ENCODE data around the gene FEN1. TPM values are rescaled to one million over a fixed set of nuclear protein-coding genes. Genes with fewer than 3 reads are reported as not detected.
A peak's percentile ranks its signal among the peaks of the same experiment; 100 is the strongest.

Gene FEN1
- total RNA-seq, 1 donor from 2014 or later: 31.3 TPM

DNA sequence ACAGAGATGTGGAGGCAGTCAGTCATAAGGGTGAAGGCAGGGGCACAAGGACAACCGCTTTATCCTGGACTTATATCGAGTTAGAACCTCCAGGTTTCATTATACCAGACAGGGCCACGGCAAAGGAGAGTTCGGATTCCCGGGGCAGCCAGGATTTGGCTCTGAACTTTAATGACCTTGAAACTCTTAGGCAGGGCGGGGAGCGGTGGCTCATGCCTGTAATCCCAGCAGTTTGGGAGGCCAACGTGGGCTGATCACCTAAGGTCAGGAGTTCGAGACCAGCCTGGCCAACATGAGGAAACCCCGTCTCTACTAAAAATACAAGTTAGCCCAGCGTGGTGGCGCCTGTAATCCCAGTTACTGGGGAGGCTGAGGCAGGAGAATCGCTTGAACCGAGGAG lies 41.3 kb upstream of the FEN1 start:
- H3K4me3 ChIP-seq (ENCODE audit: low read depth, low read length): no peak overlapping the region
- H3K36me3 ChIP-seq (ENCODE audit: control insufficient read depth, insufficient read depth, low read length): no peaks in the 10 kb centered on the region
- DNase-seq (ENCODE audit: low read depth): no peak
- H3K27me3 ChIP-seq (ENCODE audit: control insufficient read depth, insufficient read depth, low read length): no peaks in the 10 kb centered on the region
- TF ChIP-seq, protein P1, sequence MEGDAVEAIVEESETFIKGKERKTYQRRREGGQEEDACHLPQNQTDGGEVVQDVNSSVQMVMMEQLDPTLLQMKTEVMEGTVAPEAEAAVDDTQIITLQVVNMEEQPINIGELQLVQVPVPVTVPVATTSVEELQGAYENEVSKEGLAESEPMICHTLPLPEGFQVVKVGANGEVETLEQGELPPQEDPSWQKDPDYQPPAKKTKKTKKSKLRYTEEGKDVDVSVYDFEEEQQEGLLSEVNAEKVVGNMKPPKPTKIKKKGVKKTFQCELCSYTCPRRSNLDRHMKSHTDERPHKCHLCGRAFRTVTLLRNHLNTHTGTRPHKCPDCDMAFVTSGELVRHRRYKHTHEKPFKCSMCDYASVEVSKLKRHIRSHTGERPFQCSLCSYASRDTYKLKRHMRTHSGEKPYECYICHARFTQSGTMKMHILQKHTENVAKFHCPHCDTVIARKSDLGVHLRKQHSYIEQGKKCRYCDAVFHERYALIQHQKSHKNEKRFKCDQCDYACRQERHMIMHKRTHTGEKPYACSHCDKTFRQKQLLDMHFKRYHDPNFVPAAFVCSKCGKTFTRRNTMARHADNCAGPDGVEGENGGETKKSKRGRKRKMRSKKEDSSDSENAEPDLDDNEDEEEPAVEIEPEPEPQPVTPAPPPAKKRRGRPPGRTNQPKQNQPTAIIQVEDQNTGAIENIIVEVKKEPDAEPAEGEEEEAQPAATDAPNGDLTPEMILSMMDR (IDR thresholded peaks at IDR 0.05; ENCODE audit: insufficient read depth, low read length, poor library complexity, severe bottlenecking): no peak

DNA sequence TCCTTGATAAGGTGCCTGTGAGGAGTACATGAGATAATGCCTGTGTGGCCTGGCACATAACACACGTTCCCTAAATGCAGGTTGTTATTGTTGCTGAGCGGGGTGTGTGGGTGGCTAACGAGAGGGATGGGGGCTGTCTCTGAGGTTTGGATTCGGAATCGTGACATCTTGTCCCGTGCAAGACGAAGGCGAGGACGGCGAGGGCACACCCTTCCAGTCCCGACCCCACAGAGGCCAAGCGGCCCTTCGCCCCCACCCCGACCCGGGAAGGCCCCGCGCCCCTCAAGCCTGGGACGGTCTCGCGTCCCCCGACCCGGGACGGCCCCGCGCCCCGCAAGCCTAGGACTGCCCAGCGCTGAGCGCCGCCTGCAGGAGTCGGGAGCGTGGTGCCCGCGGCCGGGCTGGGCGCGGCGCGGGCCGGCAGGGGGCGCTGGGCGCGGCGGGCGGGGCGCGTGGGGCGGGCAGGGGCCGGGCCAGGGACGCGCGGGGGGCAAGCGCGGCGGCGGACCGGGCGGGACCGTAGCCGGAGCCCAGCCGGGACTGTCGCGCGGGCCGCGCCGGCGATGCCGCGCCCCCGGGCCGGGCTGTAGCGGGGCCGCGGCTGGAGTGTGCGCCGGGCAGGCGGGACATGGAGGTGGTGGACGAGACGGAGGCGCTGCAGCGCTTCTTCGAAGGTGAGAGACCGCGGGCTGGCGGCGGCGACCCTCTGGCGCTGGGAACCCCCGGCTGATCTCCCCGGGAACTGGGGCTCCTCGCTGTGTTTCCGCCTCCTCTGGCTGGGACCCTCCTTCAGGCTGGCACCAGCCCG lies 40.4 kb upstream of the FEN1 start, which contains the start of gene MYRF:
Gene MYRF, plus strand, starts transcription at position 520 of the 808 bp plus-strand sequence. Its CDS starts 109 bp downstream, at position 629.
- Histone ChIP-seq H3K36me3 (ENCODE audit: control insufficient read depth, insufficient read depth, low read length) (no peaks in the 10 kb centered on the region), H3K27me3 (ENCODE audit: control insufficient read depth, insufficient read depth, low read length) (no peaks in the 10 kb centered on the region), H3K4me3 (ENCODE audit: low read depth, low read length) (peak within 1 kb of the TSS; percentile 52)
- no peak for DNase-seq (ENCODE audit: low read depth)
- TF ChIP-seq, protein P1 (IDR thresholded peaks at IDR 0.05; ENCODE audit: insufficient read depth, low read length, poor library complexity, severe bottlenecking): no peak

DNA sequence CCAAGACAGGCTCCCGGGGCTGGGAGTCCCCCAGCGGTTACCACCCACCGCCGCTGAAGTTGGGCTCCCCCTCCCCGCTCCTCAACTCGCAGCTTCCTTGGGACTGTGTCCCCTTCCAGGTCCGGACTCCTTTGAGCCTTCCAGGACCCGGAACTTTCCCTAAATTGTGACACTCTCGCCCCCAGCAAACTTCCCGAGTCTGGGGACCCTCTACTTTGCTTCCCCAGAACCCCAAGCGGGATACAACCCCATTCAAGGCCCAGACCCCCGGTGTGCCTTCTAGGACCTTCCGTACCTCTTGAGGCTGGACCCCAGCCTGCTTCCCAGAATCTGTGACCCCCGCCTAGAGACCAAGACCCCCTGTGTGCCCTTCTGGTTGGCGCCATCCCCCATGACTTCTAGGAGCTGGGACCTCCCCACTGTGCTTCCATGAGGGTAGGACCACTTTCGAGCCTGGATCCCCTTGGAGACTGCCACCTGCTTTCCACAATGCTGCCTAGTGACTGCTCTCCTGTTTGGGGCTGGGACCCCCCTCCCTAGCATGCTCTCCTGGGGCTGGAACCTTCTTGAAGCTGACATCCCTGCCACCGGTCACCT lies 39.7 kb upstream of the FEN1 start:
- DNase-seq (ENCODE audit: low read depth): no peak
- no peaks in the 10 kb centered on the region for H3K27me3 ChIP-seq (ENCODE audit: control insufficient read depth, insufficient read depth, low read length)
- H3K36me3 ChIP-seq (ENCODE audit: control insufficient read depth, insufficient read depth, low read length): no peaks in the 10 kb centered on the region
- TF ChIP-seq, protein P1 (IDR thresholded peaks at IDR 0.05; ENCODE audit: insufficient read depth, low read length, poor library complexity, severe bottlenecking): no peak
- H3K4me3 ChIP-seq (ENCODE audit: low read depth, low read length): peak overlapping the region; percentile 52

DNA sequence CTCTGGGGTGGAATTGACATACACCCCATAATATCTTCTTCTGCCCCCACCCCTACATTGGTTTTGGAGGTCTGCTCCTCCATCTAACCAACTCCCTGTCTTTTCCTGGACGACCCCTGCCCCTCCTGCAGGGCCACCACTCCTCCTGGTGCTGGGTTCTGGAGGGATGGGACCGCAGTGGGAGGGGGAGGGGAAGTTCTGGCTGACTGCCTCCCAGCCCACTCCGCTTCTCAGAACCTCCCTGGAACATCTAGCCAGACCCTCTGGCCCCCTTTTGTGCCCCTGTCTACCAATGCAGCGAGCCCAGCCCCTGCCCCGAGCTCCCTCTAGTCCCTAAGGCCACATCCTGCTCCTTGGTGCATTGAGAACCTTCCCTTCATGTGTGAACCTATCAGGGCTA lies 39.0 kb upstream of the FEN1 start:
- no peaks in the 10 kb centered on the region for H3K27me3 ChIP-seq (ENCODE audit: control insufficient read depth, insufficient read depth, low read length)
- TF ChIP-seq, protein P1 (IDR thresholded peaks at IDR 0.05; ENCODE audit: insufficient read depth, low read length, poor library complexity, severe bottlenecking): no peak
- peak overlapping the region; percentile 52 for H3K4me3 ChIP-seq (ENCODE audit: low read depth, low read length)

DNA sequence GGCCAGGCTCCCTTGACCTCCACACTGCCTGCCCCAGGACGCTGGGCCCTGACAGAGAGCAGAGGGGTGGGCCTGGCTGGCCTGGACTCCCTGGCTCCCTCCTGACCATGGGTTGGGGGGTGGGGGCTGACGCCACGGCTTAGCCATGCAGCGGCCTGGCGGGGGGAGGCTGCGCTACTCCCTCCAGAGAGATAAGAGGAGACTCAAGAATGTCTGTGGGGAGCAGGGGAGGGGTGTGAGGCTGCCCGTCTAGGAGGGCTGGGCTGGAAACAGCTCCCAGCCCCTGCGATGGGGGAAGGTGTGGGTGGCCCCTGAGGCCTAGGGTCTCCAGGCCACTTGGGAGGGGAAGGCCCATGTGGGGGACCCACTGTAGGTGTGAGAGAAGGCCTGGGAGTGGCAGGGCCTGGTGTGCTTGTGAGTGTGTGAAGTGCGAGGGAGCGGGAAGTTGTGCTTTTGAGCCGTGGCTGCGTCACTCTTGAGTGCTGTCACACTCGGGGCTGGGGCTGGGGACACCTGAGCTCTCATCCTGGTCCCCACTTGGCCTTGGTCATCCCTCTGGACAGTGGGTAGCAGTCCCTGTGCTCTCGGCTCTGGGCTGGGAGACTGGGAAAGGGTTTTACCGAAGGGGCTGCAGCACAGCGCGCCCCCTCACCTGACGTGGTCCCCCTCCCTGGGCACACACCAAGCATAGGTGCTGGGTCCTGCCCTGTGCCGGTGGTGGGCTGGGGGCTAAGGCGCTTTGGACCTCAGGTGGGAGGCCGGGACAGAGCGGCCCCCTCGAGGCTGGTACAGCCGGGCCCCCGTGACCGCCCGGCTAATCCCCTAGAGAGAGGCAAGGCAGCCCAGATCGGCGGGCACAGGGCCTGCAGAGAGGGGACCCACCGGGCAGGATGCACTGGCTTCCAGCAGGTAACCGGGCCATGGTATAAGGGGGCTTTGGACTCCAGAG lies 37.9 kb upstream of the FEN1 start:
- Histone ChIP-seq H3K4me3 (ENCODE audit: low read depth, low read length) (peak overlapping the region; percentile 52), H3K27me3 (ENCODE audit: control insufficient read depth, insufficient read depth, low read length) (no peaks in the 10 kb centered on the region), H3K36me3 (ENCODE audit: control insufficient read depth, insufficient read depth, low read length) (no peaks in the 10 kb centered on the region)
- TF ChIP-seq, protein P1 (IDR thresholded peaks at IDR 0.05; ENCODE audit: insufficient read depth, low read length, poor library complexity, severe bottlenecking): no peak
- DNase-seq (ENCODE audit: low read depth): no peak

More for the DNA sequence above, 39.0 kb upstream of the FEN1 start:
- no peak for DNase-seq (ENCODE audit: low read depth)
- H3K36me3 ChIP-seq (ENCODE audit: control insufficient read depth, insufficient read depth, low read length): no peaks in the 10 kb centered on the region
